Mesendoderm (in vitro differentiated cells): Measurements from ENCODE around the gene ATAD2B.
"Not testable (repeated sequence)": the region's sequence is repeated elsewhere in the genome, so short reads cannot be mapped to it uniquely, and the experiment has no call there.

Experiments
- DNase-seq: peaks from one replicate; pipeline ENCODE4 v3.0.0; 2013
- H2AK5ac ChIP-seq: 2 replicates; pipeline ENCODE4 v1.6.1; 2013; ENCODE audit warnings: low read length, inconsistent platforms
- H2BK120ac ChIP-seq: 2 replicates; pipeline ENCODE4 v1.6.1; 2013; ENCODE audit warnings: low read depth, mild to moderate bottlenecking, low read length, moderate library complexity, mixed read lengths
- H2BK15ac ChIP-seq: replicated peaks from 2 replicates; pipeline ENCODE4 v1.6.1; 2013; ENCODE audit warnings: low read depth, mild to moderate bottlenecking, moderate library complexity
- H2BK5ac ChIP-seq: 2 replicates; pipeline ENCODE4 v1.6.1; 2013; ENCODE audit warnings: low read length, inconsistent platforms
- H3K18ac ChIP-seq: 2 replicates; pipeline ENCODE4 v1.6.1; 2013; ENCODE audit warnings: mild to moderate bottlenecking, low read length, mixed read lengths
- H3K23ac ChIP-seq: one replicate; pipeline ENCODE4 v1.6.1; 2013; ENCODE audit warnings: low read length
- H3K27ac ChIP-seq: 2 replicates; pipeline ENCODE4 v1.5.1; 2013; ENCODE audit warnings: low read depth, mild to moderate bottlenecking, inconsistent platforms, low read length, moderate library complexity
- H3K27me3 ChIP-seq: 2 replicates; pipeline ENCODE4 v1.6.1; 2013; ENCODE audit warnings: low read length, control low read depth, mild to moderate bottlenecking, inconsistent platforms; ENCODE audit not compliant: insufficient read depth, poor library complexity
- H3K36me3 ChIP-seq: 2 replicates; pipeline ENCODE4 v1.6.1; 2013; ENCODE audit warnings: low read length, inconsistent platforms; ENCODE audit not compliant: control insufficient read depth, insufficient read depth
- H3K4ac ChIP-seq: one replicate; pipeline ENCODE4 v1.6.1; 2013; ENCODE audit warnings: low read depth, mild to moderate bottlenecking, low read length, moderate library complexity
- H3K4me1 ChIP-seq: 2 replicates; pipeline ENCODE4 v1.6.1; 2013; ENCODE audit warnings: low read depth, low read length, inconsistent platforms; ENCODE audit not compliant: control insufficient read depth
- H3K4me2 ChIP-seq: 2 replicates; pipeline ENCODE4 v1.6.1; 2013; ENCODE audit warnings: low read length
- H3K4me3 ChIP-seq: 2 replicates; pipeline ENCODE4 v1.5.1; 2013; ENCODE audit warnings: mild to moderate bottlenecking, low read length
- H3K56ac ChIP-seq: one replicate; pipeline ENCODE4 v1.6.1; 2013; ENCODE audit warnings: low read length
- H3K79me1 ChIP-seq: 2 replicates; pipeline ENCODE4 v1.6.1; 2013; ENCODE audit warnings: low read length, inconsistent platforms
- H3K79me2 ChIP-seq: 2 replicates; pipeline ENCODE4 v1.6.1; 2013; ENCODE audit warnings: mild to moderate bottlenecking, low read length; ENCODE audit not compliant: control insufficient read depth, insufficient read depth
- H3K9ac ChIP-seq: 2 replicates; pipeline ENCODE4 v1.6.1; 2013; ENCODE audit warnings: low read length, inconsistent platforms
- H4K5ac ChIP-seq: one replicate; pipeline ENCODE4 v1.6.1; 2013; ENCODE audit warnings: low read length
- H4K8ac ChIP-seq: one replicate; pipeline ENCODE4 v1.6.1; 2013; ENCODE audit warnings: low read depth, mild to moderate bottlenecking, control low read depth, low read length, moderate library complexity
- WGBS: extraction: QIAGEN DNeasy Blood & Tissue Kit; methylation state at CpG from one replicate; pipeline ENCODE4 v1.1.7; 2013; ENCODE audit warnings: low lambda C conversion rate, missing lambda C conversion rate; ENCODE audit not compliant: insufficient coverage; ENCODE audit errors: extremely low coverage; 5-methylcytosine and 5-hydroxymethylcytosine counted together

ATAD2B gene

GRCh38 chr2:23745726-23746105 lies 181.2 kb downstream of the ATAD2B start:
- Histone ChIP-seq H3K9ac (no peak overlapping the region), H2BK5ac (no peak overlapping the region), H3K4me1 (no peaks in the 10 kb centered on the region), H3K36me3 (no peaks in the 10 kb centered on the region), H3K27me3 (no peaks in the 10 kb centered on the region), H3K4me2 (no peak overlapping the region), H2BK15ac (no peak overlapping the region), H3K23ac (no peak overlapping the region), H2BK120ac (no peak overlapping the region), H4K5ac (no peak overlapping the region), H2AK5ac (no peak overlapping the region), H3K79me2 (no peaks in the 10 kb centered on the region), H3K56ac (no peak overlapping the region), H4K8ac (no peak overlapping the region), H3K4ac (no peak overlapping the region), H3K18ac (no peak overlapping the region), H3K79me1 (no peaks in the 10 kb centered on the region), H3K27ac (no peak overlapping the region), H3K4me3 (no peak overlapping the region)
- no peak for DNase-seq

GRCh38 chr2:23745068-23745725 lies 181.7 kb downstream of the ATAD2B start:
- Histone ChIP-seq H3K4me1 (no peaks in the 10 kb centered on the region), H3K9ac (no peak overlapping the region), H3K23ac (no peak overlapping the region), H3K79me1 (no peaks in the 10 kb centered on the region), H3K27ac (no peak overlapping the region), H3K18ac (no peak overlapping the region), H3K79me2 (no peaks in the 10 kb centered on the region), H2BK15ac (no peak overlapping the region), H3K56ac (no peak overlapping the region), H4K8ac (no peak overlapping the region), H3K4me3 (no peak overlapping the region), H3K4ac (no peak overlapping the region), H2AK5ac (no peak overlapping the region), H2BK5ac (no peak overlapping the region), H3K27me3 (no peaks in the 10 kb centered on the region), H2BK120ac (no peak overlapping the region), H3K36me3 (no peaks in the 10 kb centered on the region), H3K4me2 (no peak overlapping the region), H4K5ac (no peak overlapping the region)
- WGBS, result no CpG with 5 or more reads among the region's 8 CpGs
- DNase-seq, result no peak

DNA sequence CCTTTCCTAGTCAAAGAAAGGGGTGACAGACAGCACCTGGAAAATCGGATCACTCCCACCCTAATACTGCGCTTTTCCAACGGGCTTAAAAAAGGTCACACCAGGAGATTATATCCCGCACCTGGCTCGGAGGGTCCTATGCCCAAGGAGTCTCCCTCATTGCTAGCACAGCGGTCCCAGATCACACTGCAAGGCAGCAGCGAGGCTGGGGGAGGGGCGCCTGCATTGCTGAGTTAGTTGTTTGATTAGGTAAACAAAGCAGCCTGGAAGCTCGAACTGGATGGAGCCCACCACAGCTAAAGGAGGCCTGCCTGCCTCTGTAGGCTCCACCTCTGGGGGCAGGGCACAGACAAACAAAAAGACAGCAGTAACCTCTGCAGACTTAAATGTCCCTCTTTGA lies 190.1 kb downstream of the ATAD2B start:
- H2BK15ac ChIP-seq, H3K79me2 ChIP-seq, H3K4ac ChIP-seq, H2BK5ac ChIP-seq, H3K4me2 ChIP-seq, H3K18ac ChIP-seq, DNase-seq, H3K9ac ChIP-seq, H2BK120ac ChIP-seq, H3K56ac ChIP-seq, H3K79me1 ChIP-seq, H3K23ac ChIP-seq, H4K5ac ChIP-seq, H3K36me3 ChIP-seq, H3K4me3 ChIP-seq, H3K27me3 ChIP-seq, H4K8ac ChIP-seq, H3K4me1 ChIP-seq, H2AK5ac ChIP-seq, H3K27ac ChIP-seq: not testable (repeated sequence)
- no CpG with 5 or more reads among the region's 9 CpGs for WGBS

GRCh38 chr2:23734416-23734815 lies 192.5 kb downstream of the ATAD2B start:
- Histone ChIP-seq H3K27me3 (no peaks in the 10 kb centered on the region), H3K4me3 (no peak overlapping the region), H2BK120ac (no peak overlapping the region), H3K4me2 (no peak overlapping the region), H3K4ac (no peak overlapping the region), H2BK15ac (no peak overlapping the region), H3K18ac (no peak overlapping the region), H3K27ac (no peak overlapping the region), H3K36me3 (no peaks in the 10 kb centered on the region), H2AK5ac (no peak overlapping the region), H3K56ac (no peak overlapping the region), H3K4me1 (no peaks in the 10 kb centered on the region), H3K79me2 (no peaks in the 10 kb centered on the region), H4K5ac (no peak overlapping the region), H3K23ac (no peak overlapping the region), H3K79me1 (no peaks in the 10 kb centered on the region), H2BK5ac (no peak overlapping the region), H3K9ac (no peak overlapping the region), H4K8ac (no peak overlapping the region)
- DNase-seq, result no peak
- no CpG with 5 or more reads among the region's 3 CpGs for WGBS

DNA sequence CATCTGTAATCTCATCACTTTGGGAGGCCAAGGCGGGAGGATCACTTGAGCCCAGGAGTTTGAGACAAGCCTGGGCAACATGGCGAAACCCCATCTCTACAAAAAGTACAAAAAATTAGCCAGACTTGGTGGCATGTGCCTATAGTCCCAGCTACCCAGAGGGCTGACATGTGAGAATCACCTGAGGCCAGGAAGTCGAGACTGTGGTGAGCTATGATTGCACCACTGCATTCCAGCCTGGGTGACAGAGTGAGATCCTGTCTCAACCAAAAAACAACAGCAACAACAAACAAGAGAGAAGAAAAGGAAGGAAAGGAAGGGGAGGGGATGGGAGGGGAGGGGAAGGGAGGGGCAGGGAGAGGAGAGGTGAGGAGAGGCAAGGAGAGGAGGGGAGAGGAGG lies 203.9 kb downstream of the ATAD2B start:
- H3K56ac ChIP-seq, H3K27me3 ChIP-seq, H3K4ac ChIP-seq, H4K5ac ChIP-seq, H3K36me3 ChIP-seq, H3K79me1 ChIP-seq, H3K4me2 ChIP-seq, H2BK120ac ChIP-seq, H4K8ac ChIP-seq, H3K4me3 ChIP-seq, H3K79me2 ChIP-seq, H2BK15ac ChIP-seq, H3K4me1 ChIP-seq, H2BK5ac ChIP-seq, H2AK5ac ChIP-seq, H3K9ac ChIP-seq, H3K18ac ChIP-seq, H3K27ac ChIP-seq, H3K23ac ChIP-seq: not testable (repeated sequence)
- no CpG with 5 or more reads among the region's 3 CpGs for WGBS
- DNase-seq, result peak; percentile 30

DNA sequence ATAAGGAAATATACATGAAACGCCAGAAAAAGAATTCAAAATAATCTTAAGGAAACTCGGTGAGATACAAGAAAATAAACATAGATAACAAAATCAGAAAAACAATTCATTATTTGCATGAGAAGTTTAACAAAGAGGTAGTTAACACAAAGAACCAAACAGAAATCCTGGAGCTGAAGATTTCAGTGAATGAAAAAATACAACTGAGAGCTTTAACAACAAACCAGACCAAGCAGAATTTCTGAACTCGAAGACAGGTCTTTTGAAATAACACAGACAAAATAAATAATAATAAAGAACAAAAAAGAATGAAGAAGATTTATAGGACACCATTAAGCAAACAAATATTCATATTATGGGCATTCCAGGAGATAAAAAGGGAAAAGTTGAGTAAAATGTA lies 204.7 kb downstream of the ATAD2B start:
- Histone ChIP-seq H3K27ac (no peak overlapping the region), H3K4me1 (no peaks in the 10 kb centered on the region), H3K79me2 (no peaks in the 10 kb centered on the region), H4K5ac (no peak overlapping the region), H3K36me3 (no peaks in the 10 kb centered on the region), H3K4ac (no peak overlapping the region), H3K27me3 (no peaks in the 10 kb centered on the region), H3K23ac (no peak overlapping the region), H3K56ac (no peak overlapping the region), H2BK15ac (no peak overlapping the region), H2AK5ac (no peak overlapping the region), H2BK5ac (no peak overlapping the region), H3K4me2 (no peak overlapping the region), H4K8ac (no peak overlapping the region), H2BK120ac (no peak overlapping the region), H3K18ac (no peak overlapping the region), H3K9ac (no peak overlapping the region), H3K79me1 (no peaks in the 10 kb centered on the region), H3K4me3 (no peak overlapping the region)
- no CpG with 5 or more reads among the region's 3 CpGs for WGBS
- no peak for DNase-seq
